ENCODE data around the gene ERBIN. TPM values are rescaled to one million over a fixed set of nuclear protein-coding genes. Genes with fewer than 3 reads are reported as not detected.

Gene ERBIN
- total and polyA plus RNA-seq, 9 of the 15 experiments (the other 6 are each of a cell fraction or from before 2014, with no cell fraction given) = 11.9 to 72.8 (median 41.7) TPM

DNA sequence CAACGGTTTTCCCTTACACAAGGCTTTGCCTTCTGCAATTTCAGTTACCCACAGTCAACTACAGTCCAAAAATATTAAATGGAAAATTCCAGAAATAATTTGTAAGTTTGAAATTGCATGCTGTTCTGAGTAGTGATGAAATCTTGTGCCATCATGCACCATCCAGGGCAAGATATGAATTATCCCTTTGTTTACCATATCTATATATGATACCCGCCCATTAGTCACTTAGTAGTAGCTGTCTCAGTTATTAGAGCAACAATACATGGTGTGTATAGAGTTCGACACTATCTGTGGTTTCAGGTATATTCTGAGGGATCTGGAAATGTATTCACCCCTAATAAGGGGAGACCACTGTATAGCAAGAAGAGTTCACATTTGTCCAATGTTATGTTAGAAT lies 29.4 kb downstream of the ERBIN start:
- intact Hi-C loops (cut with micrococcal nuclease) = no loop called here
- Histone ChIP-seq H4K20me1 (replicated peaks; ENCODE audit: control insufficient read depth, insufficient read depth, low read length) (no peaks in the 10 kb centered on the region), H3K4me2 (ENCODE audit: insufficient read depth, low read length) (no peak overlapping the region), H3K9me3 (replicated peaks; ENCODE audit: control insufficient read depth, insufficient read depth, low read depth, low read length) (no peaks in the 10 kb centered on the region; the same call in 1 of the 2 replicates), H2AFZ (ENCODE audit: low read depth, low read length) (no peak overlapping the region), H3K4me3 (no peak overlapping the region), H3K9ac (ENCODE audit: insufficient read depth in 1 of 2, low read depth in 2 of 2, low read length in 2 of 2) (no peak overlapping the region), H3K9me1 (ENCODE audit: control insufficient read depth, insufficient read depth, low read length) (no peaks in the 10 kb centered on the region), H3K4me1 (replicated peaks in 1 of 2; ENCODE audit: control insufficient read depth in 2 of 2, insufficient read depth in 2 of 2, low read length in 2 of 2) (peaks cover 0 to 2% of the 10 kb centered on the region in 2 experiments; a peak in 1 of 5 replicates), H3K36me3 (ENCODE audit: control insufficient read depth, insufficient read depth, low read length) (peaks cover 22% of the 10 kb centered on the region; the same call in 2 of the 3 replicates), H3K27me3 (ENCODE audit: control insufficient read depth in 2 of 2, insufficient read depth in 2 of 2, low read length in 2 of 2) (no peaks in the 10 kb centered on the region), H3K27ac (ENCODE audit: extremely low read depth, low read depth, low read length) (no peak overlapping the region), H3K79me2 (ENCODE audit: control insufficient read depth, insufficient read depth, low read length) (peaks cover 87% of the 10 kb centered on the region)
- BruUV-seq (replicated peaks) = no TSS peak
- 85% methylated on average over 3 of the region's 3 CpGs for WGBS (ENCODE audit: insufficient coverage, low coverage, missing lambda C conversion rate)
- CTCF ChIA-PET (ENCODE audit: low intra/inter-chr PET ratio) = no interaction called here
- ATAC-seq (no peak), DNase-seq (ENCODE audit: extremely low read depth in 1 of 4, low spot score in 3 of 4) (no peak), FAIRE-seq (no peak)
- in situ Hi-C loops (cut with MboI) = no loop called here
- POLR2A ChIA-PET = interaction anchor here (1.3 to 1.4 kb wide), 2 partner anchors 8 to 14 kb away, joined by 3 to 4 read pairs; no protein-coding TSS in a partner anchor
- TF ChIP-seq TEAD4 (IDR thresholded peaks at IDR 0.05; ENCODE audit: low read length) (no peak), TEAD4 (CRISPR knock-in tag; IDR thresholded peaks at IDR 0.05; ENCODE audit: borderline replicate concordance) (no peak), CTCF (IDR thresholded peaks at IDR 0.05 in 2 of 3, conservative IDR thresholded peaks at IDR 0.05 in 1 of 3; ENCODE audit: insufficient read depth in 2 of 3, low read depth in 1 of 3, low read length in 3 of 3) (no peak), TEAD1 (CRISPR knock-in tag; IDR thresholded peaks at IDR 0.05) (no peak), STAG1 (CRISPR knock-in tag; IDR thresholded peaks at IDR 0.05; ENCODE audit: borderline replicate concordance) (no peak), ZEB2 (IDR thresholded peaks at IDR 0.05) (no peak)
- TF ChIP-seq, protein P1, sequence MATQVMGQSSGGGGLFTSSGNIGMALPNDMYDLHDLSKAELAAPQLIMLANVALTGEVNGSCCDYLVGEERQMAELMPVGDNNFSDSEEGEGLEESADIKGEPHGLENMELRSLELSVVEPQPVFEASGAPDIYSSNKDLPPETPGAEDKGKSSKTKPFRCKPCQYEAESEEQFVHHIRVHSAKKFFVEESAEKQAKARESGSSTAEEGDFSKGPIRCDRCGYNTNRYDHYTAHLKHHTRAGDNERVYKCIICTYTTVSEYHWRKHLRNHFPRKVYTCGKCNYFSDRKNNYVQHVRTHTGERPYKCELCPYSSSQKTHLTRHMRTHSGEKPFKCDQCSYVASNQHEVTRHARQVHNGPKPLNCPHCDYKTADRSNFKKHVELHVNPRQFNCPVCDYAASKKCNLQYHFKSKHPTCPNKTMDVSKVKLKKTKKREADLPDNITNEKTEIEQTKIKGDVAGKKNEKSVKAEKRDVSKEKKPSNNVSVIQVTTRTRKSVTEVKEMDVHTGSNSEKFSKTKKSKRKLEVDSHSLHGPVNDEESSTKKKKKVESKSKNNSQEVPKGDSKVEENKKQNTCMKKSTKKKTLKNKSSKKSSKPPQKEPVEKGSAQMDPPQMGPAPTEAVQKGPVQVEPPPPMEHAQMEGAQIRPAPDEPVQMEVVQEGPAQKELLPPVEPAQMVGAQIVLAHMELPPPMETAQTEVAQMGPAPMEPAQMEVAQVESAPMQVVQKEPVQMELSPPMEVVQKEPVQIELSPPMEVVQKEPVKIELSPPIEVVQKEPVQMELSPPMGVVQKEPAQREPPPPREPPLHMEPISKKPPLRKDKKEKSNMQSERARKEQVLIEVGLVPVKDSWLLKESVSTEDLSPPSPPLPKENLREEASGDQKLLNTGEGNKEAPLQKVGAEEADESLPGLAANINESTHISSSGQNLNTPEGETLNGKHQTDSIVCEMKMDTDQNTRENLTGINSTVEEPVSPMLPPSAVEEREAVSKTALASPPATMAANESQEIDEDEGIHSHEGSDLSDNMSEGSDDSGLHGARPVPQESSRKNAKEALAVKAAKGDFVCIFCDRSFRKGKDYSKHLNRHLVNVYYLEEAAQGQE (IDR thresholded peaks at IDR 0.05; ENCODE audit: borderline replicate concordance) = no peak
- TF ChIP-seq, protein P1 (CRISPR knock-in tag; IDR thresholded peaks at IDR 0.05; ENCODE audit: low read depth) = no peak
- TF ChIP-seq, protein P2, sequence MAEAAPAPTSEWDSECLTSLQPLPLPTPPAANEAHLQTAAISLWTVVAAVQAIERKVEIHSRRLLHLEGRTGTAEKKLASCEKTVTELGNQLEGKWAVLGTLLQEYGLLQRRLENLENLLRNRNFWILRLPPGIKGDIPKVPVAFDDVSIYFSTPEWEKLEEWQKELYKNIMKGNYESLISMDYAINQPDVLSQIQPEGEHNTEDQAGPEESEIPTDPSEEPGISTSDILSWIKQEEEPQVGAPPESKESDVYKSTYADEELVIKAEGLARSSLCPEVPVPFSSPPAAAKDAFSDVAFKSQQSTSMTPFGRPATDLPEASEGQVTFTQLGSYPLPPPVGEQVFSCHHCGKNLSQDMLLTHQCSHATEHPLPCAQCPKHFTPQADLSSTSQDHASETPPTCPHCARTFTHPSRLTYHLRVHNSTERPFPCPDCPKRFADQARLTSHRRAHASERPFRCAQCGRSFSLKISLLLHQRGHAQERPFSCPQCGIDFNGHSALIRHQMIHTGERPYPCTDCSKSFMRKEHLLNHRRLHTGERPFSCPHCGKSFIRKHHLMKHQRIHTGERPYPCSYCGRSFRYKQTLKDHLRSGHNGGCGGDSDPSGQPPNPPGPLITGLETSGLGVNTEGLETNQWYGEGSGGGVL (CRISPR knock-in tag; IDR thresholded peaks at IDR 0.05) = no peak

Measured in K562 (cell line).